ENCODE results near the gene NXPH1. TPM values are rescaled to one million over a fixed set of nuclear protein-coding genes. Genes with fewer than 3 reads are reported as not detected.

Gene NXPH1
- total and polyA plus RNA-seq, 4 experiments from 2014 or later = not detected

- Histone ChIP-seq H3K4me3 (ENCODE audit: low read length in 2 of 2) (no peak overlapping the region), H3K9me3 (ENCODE audit: control insufficient read depth in 1 of 2, low read length in 2 of 2) (no peaks in the 10 kb centered on the region), H3K4me1 (ENCODE audit: insufficient read depth, low read length) (no peaks in the 10 kb centered on the region), H3K27ac (ENCODE audit: low read depth, low read length) (no peak overlapping the region), H3K27me3 (ENCODE audit: insufficient read depth, low read length) (no peaks in the 10 kb centered on the region), H3K36me3 (ENCODE audit: insufficient read depth, low read length) (no peaks in the 10 kb centered on the region)
- no peaks in the 10 kb centered on the region for H3K36me3 Mint-ChIP-seq
- H3K4me1 Mint-ChIP-seq = no peaks in the 10 kb centered on the region
- no peak for DNase-seq
- H3K9me3 Mint-ChIP-seq = peaks cover 0 to 2% (median 0%) of the 10 kb centered on the region in 8 donors
- H3K27me3 Mint-ChIP-seq = no peaks in the 10 kb centered on the region
- intact Hi-C loops (cut with micrococcal nuclease) = no loop called here
- H3K27ac Mint-ChIP-seq = no peak overlapping the region
- POLR2A ChIA-PET (ENCODE audit: partially characterized antibody) = no interaction called here
- H3K4me3 Mint-ChIP-seq = no peak overlapping the region
- CTCF ChIA-PET (ENCODE audit: partially characterized antibody) = no interaction called here
Measured at GRCh38 chr7:8549046-8549445, 115.6 kb downstream of the NXPH1 start.

- H3K27ac ChIP-seq (ENCODE audit: low read depth, low read length) = no peak overlapping the region
- no peaks in the 10 kb centered on the region for H3K4me1 ChIP-seq (ENCODE audit: insufficient read depth, low read length)
- intact Hi-C loops (cut with micrococcal nuclease) = no loop called here
- no peaks in the 10 kb centered on the region for H3K36me3 ChIP-seq (ENCODE audit: insufficient read depth, low read length)
- H3K27me3 Mint-ChIP-seq = peaks cover 0 to 6% of the 10 kb centered on the region in 2 donors
- H3K27me3 ChIP-seq (ENCODE audit: insufficient read depth, low read length) = no peaks in the 10 kb centered on the region
- no peaks in the 10 kb centered on the region for H3K36me3 Mint-ChIP-seq
- ChIA-PET CTCF (ENCODE audit: partially characterized antibody) (no interaction called here), POLR2A (ENCODE audit: partially characterized antibody) (no interaction called here)
- no peaks in the 10 kb centered on the region for H3K9me3 ChIP-seq (ENCODE audit: control insufficient read depth in 1 of 2, low read length in 2 of 2)
- H3K27ac Mint-ChIP-seq = no peak overlapping the region
- H3K4me3 ChIP-seq (ENCODE audit: low read length in 2 of 2) = no peak overlapping the region
- H3K4me3 Mint-ChIP-seq = no peak overlapping the region
- DNase-seq = no peak
- no peaks in the 10 kb centered on the region for H3K4me1 Mint-ChIP-seq
- peaks cover 0 to 4% (median 0%) of the 10 kb centered on the region in 8 donors for H3K9me3 Mint-ChIP-seq
Measured at GRCh38 chr7:8560501-8560900, 127.1 kb downstream of the NXPH1 start.

GRCh38 chr7:8561449-8561848, 128.0 kb downstream of the NXPH1 start:
- Mint-ChIP-seq H3K27me3 (peaks cover 0 to 6% of the 10 kb centered on the region in 2 donors), H3K4me1 (no peaks in the 10 kb centered on the region), H3K27ac (no peak overlapping the region), H3K9me3 (peaks cover 0 to 4% (median 0%) of the 10 kb centered on the region in 8 donors), H3K4me3 (no peak overlapping the region), H3K36me3 (no peaks in the 10 kb centered on the region)
- no peaks in the 10 kb centered on the region for H3K36me3 ChIP-seq (ENCODE audit: insufficient read depth, low read length)
- POLR2A ChIA-PET (ENCODE audit: partially characterized antibody) = no interaction called here
- no peaks in the 10 kb centered on the region for H3K4me1 ChIP-seq (ENCODE audit: insufficient read depth, low read length)
- no peak for DNase-seq
- intact Hi-C loops (cut with micrococcal nuclease) = no loop called here
- no peaks in the 10 kb centered on the region for H3K9me3 ChIP-seq (ENCODE audit: control insufficient read depth in 1 of 2, low read length in 2 of 2)
- no peaks in the 10 kb centered on the region for H3K27me3 ChIP-seq (ENCODE audit: insufficient read depth, low read length)
- no peak overlapping the region for H3K4me3 ChIP-seq (ENCODE audit: low read length in 2 of 2)
- no peak overlapping the region for H3K27ac ChIP-seq (ENCODE audit: low read depth, low read length)
- CTCF ChIA-PET (ENCODE audit: partially characterized antibody) = no interaction called here

- Histone ChIP-seq H3K4me1 (ENCODE audit: insufficient read depth, low read length) (no peaks in the 10 kb centered on the region), H3K27me3 (ENCODE audit: insufficient read depth, low read length) (no peaks in the 10 kb centered on the region), H3K27ac (ENCODE audit: low read depth, low read length) (no peak overlapping the region), H3K4me3 (ENCODE audit: low read length in 2 of 2) (no peak overlapping the region), H3K9me3 (ENCODE audit: control insufficient read depth in 1 of 2, low read length in 2 of 2) (no peaks in the 10 kb centered on the region), H3K36me3 (ENCODE audit: insufficient read depth, low read length) (no peaks in the 10 kb centered on the region)
- DNase-seq = no peak
- Mint-ChIP-seq H3K36me3 (no peaks in the 10 kb centered on the region), H3K27ac (no peak overlapping the region), H3K27me3 (peaks cover 0 to 5% of the 10 kb centered on the region in 2 donors), H3K4me3 (no peak overlapping the region), H3K4me1 (no peaks in the 10 kb centered on the region), H3K9me3 (peaks cover 0 to 4% (median 0%) of the 10 kb centered on the region in 8 donors)
- ChIA-PET POLR2A (ENCODE audit: partially characterized antibody) (no interaction called here), CTCF (ENCODE audit: partially characterized antibody) (no interaction called here)
- intact Hi-C loops (cut with micrococcal nuclease) = no loop called here
Measured at GRCh38 chr7:8564281-8564680, 130.9 kb downstream of the NXPH1 start.

- no peaks in the 10 kb centered on the region for H3K9me3 ChIP-seq (ENCODE audit: control insufficient read depth in 1 of 2, low read length in 2 of 2)
- H3K27ac ChIP-seq (ENCODE audit: low read depth, low read length) = no peak overlapping the region
- no peaks in the 10 kb centered on the region for H3K36me3 Mint-ChIP-seq
- peaks cover 0 to 4% of the 10 kb centered on the region in 2 donors for H3K27me3 Mint-ChIP-seq
- ChIA-PET POLR2A (ENCODE audit: partially characterized antibody) (no interaction called here), CTCF (ENCODE audit: partially characterized antibody) (no interaction called here)
- H3K36me3 ChIP-seq (ENCODE audit: insufficient read depth, low read length) = no peaks in the 10 kb centered on the region
- intact Hi-C loops (cut with micrococcal nuclease) = no loop called here
- H3K4me1 Mint-ChIP-seq = no peaks in the 10 kb centered on the region
- peaks cover 0 to 4% (median 0%) of the 10 kb centered on the region in 8 donors for H3K9me3 Mint-ChIP-seq
- no peak for DNase-seq
- H3K4me3 Mint-ChIP-seq = no peak overlapping the region
- no peaks in the 10 kb centered on the region for H3K27me3 ChIP-seq (ENCODE audit: insufficient read depth, low read length)
- no peaks in the 10 kb centered on the region for H3K4me1 ChIP-seq (ENCODE audit: insufficient read depth, low read length)
- H3K27ac Mint-ChIP-seq = no peak overlapping the region
- H3K4me3 ChIP-seq (ENCODE audit: low read length in 2 of 2) = no peak overlapping the region
Measured at GRCh38 chr7:8566016-8566415, 132.6 kb downstream of the NXPH1 start.

- H3K27ac Mint-ChIP-seq = no peak overlapping the region
Measured at GRCh38 chr7:8567626-8568025, 134.2 kb downstream of the NXPH1 start.

GRCh38 chr7:8579661-8580194, 146.3 kb downstream of the NXPH1 start:
- ChIA-PET POLR2A (ENCODE audit: partially characterized antibody) (no interaction called here), CTCF (ENCODE audit: partially characterized antibody) (no interaction called here)
- H3K36me3 Mint-ChIP-seq = no peaks in the 10 kb centered on the region

More at GRCh38 chr7:8567626-8568025, 134.2 kb downstream of the NXPH1 start:
- Mint-ChIP-seq H3K36me3 (no peaks in the 10 kb centered on the region), H3K9me3 (peaks cover 0 to 2% (median 0%) of the 10 kb centered on the region in 8 donors), H3K4me1 (no peaks in the 10 kb centered on the region), H3K27me3 (peaks cover 0 to 2% of the 10 kb centered on the region in 2 donors), H3K4me3 (no peak overlapping the region)
- no peaks in the 10 kb centered on the region for H3K27me3 ChIP-seq (ENCODE audit: insufficient read depth, low read length)
- no peaks in the 10 kb centered on the region for H3K9me3 ChIP-seq (ENCODE audit: control insufficient read depth in 1 of 2, low read length in 2 of 2)
- H3K4me1 ChIP-seq (ENCODE audit: insufficient read depth, low read length) = no peaks in the 10 kb centered on the region
- no peak for DNase-seq
- CTCF ChIA-PET (ENCODE audit: partially characterized antibody) = no interaction called here
- no peak overlapping the region for H3K27ac ChIP-seq (ENCODE audit: low read depth, low read length)
- H3K4me3 ChIP-seq (ENCODE audit: low read length in 2 of 2) = no peak overlapping the region
- intact Hi-C loops (cut with micrococcal nuclease) = no loop called here
- POLR2A ChIA-PET (ENCODE audit: partially characterized antibody) = no interaction called here
- H3K36me3 ChIP-seq (ENCODE audit: insufficient read depth, low read length) = no peaks in the 10 kb centered on the region

GRCh38 chr7:8581842-8582241, 148.4 kb downstream of the NXPH1 start:
- Histone ChIP-seq H3K4me3 (ENCODE audit: low read length in 2 of 2) (no peak overlapping the region), H3K36me3 (ENCODE audit: insufficient read depth, low read length) (no peaks in the 10 kb centered on the region), H3K9me3 (ENCODE audit: control insufficient read depth in 1 of 2, low read length in 2 of 2) (no peaks in the 10 kb centered on the region), H3K27ac (ENCODE audit: low read depth, low read length) (no peak overlapping the region), H3K4me1 (ENCODE audit: insufficient read depth, low read length) (no peaks in the 10 kb centered on the region), H3K27me3 (ENCODE audit: insufficient read depth, low read length) (no peaks in the 10 kb centered on the region)
- H3K36me3 Mint-ChIP-seq = no peaks in the 10 kb centered on the region
- intact Hi-C loops (cut with micrococcal nuclease) = no loop called here
- no peak overlapping the region for H3K27ac Mint-ChIP-seq
- peak in 1 of 5 donors; percentile 35 for DNase-seq
- H3K9me3 Mint-ChIP-seq = peaks cover 0 to 6% (median 0%) of the 10 kb centered on the region in 8 donors
- H3K27me3 Mint-ChIP-seq = no peaks in the 10 kb centered on the region
- ChIA-PET POLR2A (ENCODE audit: partially characterized antibody) (no interaction called here), CTCF (ENCODE audit: partially characterized antibody) (no interaction called here)
- H3K4me3 Mint-ChIP-seq = no peak overlapping the region
- no peaks in the 10 kb centered on the region for H3K4me1 Mint-ChIP-seq

More at GRCh38 chr7:8579661-8580194, 146.3 kb downstream of the NXPH1 start:
- no peak overlapping the region for H3K27ac Mint-ChIP-seq
- no peaks in the 10 kb centered on the region for H3K36me3 ChIP-seq (ENCODE audit: insufficient read depth, low read length)
- no peak overlapping the region for H3K4me3 Mint-ChIP-seq
- no peaks in the 10 kb centered on the region for H3K4me1 ChIP-seq (ENCODE audit: insufficient read depth, low read length)
- no peaks in the 10 kb centered on the region for H3K27me3 ChIP-seq (ENCODE audit: insufficient read depth, low read length)
- H3K27me3 Mint-ChIP-seq = no peaks in the 10 kb centered on the region
- intact Hi-C loops (cut with micrococcal nuclease) = no loop called here
- H3K4me1 Mint-ChIP-seq = no peaks in the 10 kb centered on the region
- H3K4me3 ChIP-seq (ENCODE audit: low read length in 2 of 2) = no peak overlapping the region
- no peak for DNase-seq
- peaks cover 0 to 6% (median 0%) of the 10 kb centered on the region in 8 donors for H3K9me3 Mint-ChIP-seq
- no peak overlapping the region for H3K27ac ChIP-seq (ENCODE audit: low read depth, low read length)
- no peaks in the 10 kb centered on the region for H3K9me3 ChIP-seq (ENCODE audit: control insufficient read depth in 1 of 2, low read length in 2 of 2)

All from CD4-positive, alpha-beta memory T cell (primary cell).